Osteoblast (primary cell): ENCODE measurements around the gene NAALADL1. TPM values are rescaled to one million over a fixed set of nuclear protein-coding genes. Genes with fewer than 3 reads are reported as not detected.

Source experiments
- DNase-seq: peaks from one replicate; pipeline ENCODE4 v3.0.0; 2011; ENCODE audit warnings: low spot score, mixed read lengths; ENCODE audit not compliant: insufficient read length; ENCODE audit errors: missing footprints
- H2AFZ ChIP-seq: 2 replicates; pipeline ENCODE4 v1.6.0; 2011; ENCODE audit warnings: mild to moderate bottlenecking, low read length
- H3K27ac ChIP-seq: 2 replicates; pipeline ENCODE4 v1.5.1; 2011; ENCODE audit warnings: mild to moderate bottlenecking, low read depth, low read length, moderate library complexity
- H3K27me3 ChIP-seq: 2 replicates; pipeline ENCODE4 v1.6.0; 2012; ENCODE audit warnings: mild to moderate bottlenecking, control low read depth, inconsistent platforms, low read length, moderate library complexity; ENCODE audit not compliant: insufficient read depth
- H3K36me3 ChIP-seq: 2 replicates; pipeline ENCODE4 v1.5.1; 2011; ENCODE audit warnings: mild to moderate bottlenecking, low read length, control low read depth, moderate library complexity; ENCODE audit not compliant: insufficient read depth
- H3K4me1 ChIP-seq: 2 replicates; pipeline ENCODE4 v1.5.1; 2011; ENCODE audit warnings: mild to moderate bottlenecking, low read length, control low read depth, moderate library complexity; ENCODE audit not compliant: insufficient read depth
- H3K4me2 ChIP-seq: 2 replicates; pipeline ENCODE4 v1.6.0; 2011; ENCODE audit warnings: mild to moderate bottlenecking, low read length; ENCODE audit not compliant: insufficient read depth
- H3K4me3 ChIP-seq: fragments of 200-600 bp; sonication (generic); 3 replicates; pipeline ENCODE4 v1.5.1; 2012; ENCODE audit warnings: mild to moderate bottlenecking, low read length, inconsistent platforms; ENCODE audit not compliant: insufficient read depth
- H3K79me2 ChIP-seq: 2 replicates; pipeline ENCODE4 v1.6.0; 2012; ENCODE audit warnings: mild to moderate bottlenecking, low read length, control low read depth, inconsistent platforms; ENCODE audit not compliant: insufficient read depth
- H3K9me3 ChIP-seq: 2 replicates; pipeline ENCODE4 v1.5.1; 2011; ENCODE audit warnings: low read depth, low read length, control low read depth
- H4K20me1 ChIP-seq: 2 replicates; pipeline ENCODE4 v1.6.0; 2012; ENCODE audit warnings: mild to moderate bottlenecking, low read length, control low read depth; ENCODE audit not compliant: insufficient read depth
- total RNA-seq: library from RNA; depleted of rRNA; stranded (reverse); fragments of >200 nt; gene quantifications from 2 replicates; pipeline ENCODE4 v1.2.3, GENCODE V29; 2012
- TF ChIP-seq, protein P1 (sequence below): IDR thresholded peaks from 2 replicates; pipeline ENCODE4 v1.5.1; 2011; ENCODE audit warnings: mild to moderate bottlenecking, low read depth, low read length, moderate library complexity; ENCODE audit errors: extremely low read depth

Gene NAALADL1
- total RNA-seq, 1 donor, result 17.7 TPM

DNA sequence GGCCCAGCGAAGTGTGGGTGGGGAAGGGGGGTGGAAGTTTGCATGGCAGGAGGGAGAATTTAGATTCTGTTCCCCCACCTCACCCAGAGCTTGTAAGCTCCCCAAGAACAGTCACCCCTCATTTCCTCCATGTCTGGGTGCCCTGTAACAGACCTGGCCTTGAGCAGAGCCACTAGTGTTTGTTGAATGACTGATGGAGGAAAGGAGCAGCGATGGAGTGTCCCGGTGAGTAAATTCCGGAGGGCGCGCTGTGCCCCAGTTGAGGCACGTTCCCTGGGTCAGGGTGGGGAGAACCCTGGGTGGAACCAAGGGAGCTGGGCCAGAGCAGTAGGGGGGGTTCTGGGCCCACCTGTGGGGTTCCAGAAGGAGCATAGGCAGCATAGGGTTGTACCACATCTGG lies 827 bp downstream of the NAALADL1 start:
- Histone ChIP-seq H3K27ac (no peak overlapping the region), H3K27me3 (peaks cover 9% of the 10 kb centered on the region), H3K36me3 (no peaks in the 10 kb centered on the region), H2AFZ (no peak overlapping the region), H3K9me3 (no peaks in the 10 kb centered on the region), H3K4me3 (no peak overlapping the region), H3K4me2 (no peak overlapping the region), H4K20me1 (no peaks in the 10 kb centered on the region), H3K79me2 (no peaks in the 10 kb centered on the region), H3K4me1 (no peaks in the 10 kb centered on the region)
- TF ChIP-seq, protein P1, sequence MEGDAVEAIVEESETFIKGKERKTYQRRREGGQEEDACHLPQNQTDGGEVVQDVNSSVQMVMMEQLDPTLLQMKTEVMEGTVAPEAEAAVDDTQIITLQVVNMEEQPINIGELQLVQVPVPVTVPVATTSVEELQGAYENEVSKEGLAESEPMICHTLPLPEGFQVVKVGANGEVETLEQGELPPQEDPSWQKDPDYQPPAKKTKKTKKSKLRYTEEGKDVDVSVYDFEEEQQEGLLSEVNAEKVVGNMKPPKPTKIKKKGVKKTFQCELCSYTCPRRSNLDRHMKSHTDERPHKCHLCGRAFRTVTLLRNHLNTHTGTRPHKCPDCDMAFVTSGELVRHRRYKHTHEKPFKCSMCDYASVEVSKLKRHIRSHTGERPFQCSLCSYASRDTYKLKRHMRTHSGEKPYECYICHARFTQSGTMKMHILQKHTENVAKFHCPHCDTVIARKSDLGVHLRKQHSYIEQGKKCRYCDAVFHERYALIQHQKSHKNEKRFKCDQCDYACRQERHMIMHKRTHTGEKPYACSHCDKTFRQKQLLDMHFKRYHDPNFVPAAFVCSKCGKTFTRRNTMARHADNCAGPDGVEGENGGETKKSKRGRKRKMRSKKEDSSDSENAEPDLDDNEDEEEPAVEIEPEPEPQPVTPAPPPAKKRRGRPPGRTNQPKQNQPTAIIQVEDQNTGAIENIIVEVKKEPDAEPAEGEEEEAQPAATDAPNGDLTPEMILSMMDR, result no peak
- peak; percentile 17 for DNase-seq

DNA sequence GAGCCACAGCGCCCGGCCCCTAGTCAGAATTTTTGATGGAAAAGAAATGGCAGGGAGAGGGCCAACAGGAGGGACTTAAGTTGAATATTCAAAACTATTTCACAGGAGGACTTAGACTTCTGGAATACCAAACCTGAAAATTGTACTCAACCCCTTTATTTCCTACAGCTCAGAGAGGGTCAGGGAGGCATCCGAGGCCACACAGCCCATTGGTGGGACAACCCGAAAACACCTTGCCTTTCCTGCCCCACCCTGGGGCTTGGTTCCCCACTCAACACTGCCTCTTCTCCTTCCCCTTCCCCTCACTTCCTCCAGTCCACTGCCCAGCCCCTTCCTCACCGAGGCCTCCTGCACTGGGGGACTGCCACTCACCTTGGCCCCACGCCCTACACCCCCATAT lies 1.4 kb downstream of the NAALADL1 start:
- Histone ChIP-seq H2AFZ (no peak overlapping the region), H3K79me2 (no peaks in the 10 kb centered on the region), H3K4me1 (no peaks in the 10 kb centered on the region), H3K9me3 (no peaks in the 10 kb centered on the region), H3K36me3 (no peaks in the 10 kb centered on the region), H4K20me1 (no peaks in the 10 kb centered on the region), H3K4me2 (no peak overlapping the region), H3K27me3 (peaks cover 9% of the 10 kb centered on the region), H3K4me3 (no peak overlapping the region), H3K27ac (no peak overlapping the region)
- DNase-seq, result peak; percentile 13
- TF ChIP-seq, protein P1, result no peak

DNA sequence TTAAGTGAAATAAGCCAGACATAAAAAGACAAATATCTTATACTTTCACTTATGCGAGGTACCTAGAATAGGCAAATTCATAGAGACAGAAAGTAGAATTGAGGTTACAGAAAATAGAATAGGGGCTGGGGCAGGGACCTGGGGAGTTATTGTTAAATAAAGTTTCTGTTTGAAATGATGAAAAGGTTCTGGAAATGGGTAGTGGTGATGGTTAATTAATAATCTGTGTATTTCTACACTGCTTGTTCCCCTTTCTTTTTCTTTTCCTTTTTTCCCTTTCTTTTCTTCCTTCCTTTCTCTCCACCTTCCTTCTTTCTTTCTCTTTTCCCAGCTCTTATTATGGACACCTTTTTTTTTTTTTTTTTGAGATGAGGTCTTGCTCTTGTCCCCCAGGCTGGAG lies 2.8 kb downstream of the NAALADL1 start:
- Histone ChIP-seq H3K79me2 (no peaks in the 10 kb centered on the region), H3K27ac (no peak overlapping the region), H4K20me1 (no peaks in the 10 kb centered on the region), H3K4me1 (no peaks in the 10 kb centered on the region), H3K9me3 (no peaks in the 10 kb centered on the region), H3K4me3 (no peak overlapping the region), H3K4me2 (no peak overlapping the region), H3K27me3 (peaks cover 9% of the 10 kb centered on the region), H3K36me3 (no peaks in the 10 kb centered on the region), H2AFZ (no peak overlapping the region)
- peak; percentile 25 for DNase-seq
- TF ChIP-seq, protein P1, result no peak

DNA sequence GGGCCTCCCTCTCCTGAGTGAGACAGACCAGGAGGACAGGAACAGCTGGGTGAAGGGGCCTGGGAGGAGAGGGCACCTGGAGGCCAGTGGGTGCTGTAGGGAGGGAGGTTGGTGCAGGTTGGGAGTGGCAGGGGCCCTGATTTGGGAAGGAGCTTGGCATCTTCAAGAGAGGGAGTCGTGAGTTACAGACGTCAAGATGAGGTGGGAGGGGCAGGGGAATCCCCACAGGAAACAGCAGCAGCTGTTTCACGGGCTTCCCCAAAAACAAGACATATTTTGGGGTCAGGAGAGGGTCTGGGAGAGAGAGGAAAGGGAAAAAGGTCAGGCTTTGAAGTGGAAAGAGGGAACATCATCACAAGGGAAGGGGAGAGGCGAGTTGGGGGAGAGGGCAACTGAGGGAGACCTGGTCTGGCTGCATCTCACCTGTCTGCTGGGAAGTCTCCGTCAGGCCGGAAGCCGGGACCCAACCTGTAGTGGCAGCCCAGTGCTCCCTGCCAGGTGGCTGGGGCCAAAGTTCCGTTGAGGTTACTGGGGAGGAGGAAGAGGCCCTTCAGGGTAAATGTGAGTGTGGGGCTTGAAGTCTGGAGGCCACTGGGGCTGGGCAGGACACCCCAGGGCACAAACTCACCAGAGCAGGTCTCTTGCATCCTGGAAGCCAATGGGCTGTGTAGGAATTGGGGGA lies 4.4 kb downstream of the NAALADL1 start:
- Histone ChIP-seq H3K27ac (no peak overlapping the region), H3K36me3 (no peaks in the 10 kb centered on the region), H3K4me2 (no peak overlapping the region), H3K9me3 (no peaks in the 10 kb centered on the region), H2AFZ (no peak overlapping the region), H3K27me3 (peaks cover 6% of the 10 kb centered on the region), H3K4me1 (no peaks in the 10 kb centered on the region), H3K4me3 (no peak overlapping the region), H3K79me2 (no peaks in the 10 kb centered on the region), H4K20me1 (no peaks in the 10 kb centered on the region)
- peak; percentile 14 for DNase-seq
- TF ChIP-seq, protein P1, result no peak
